ENCODE results near the gene DOCK9. TPM values are rescaled to one million over a fixed set of nuclear protein-coding genes. Genes with fewer than 3 reads are reported as not detected.

Gene DOCK9
- total RNA-seq, 2 donors from 2014 or later: 107 to 117 TPM

- intact Hi-C loops (cut with DNase I): no loop called here
- TF ChIP-seq, protein P1, sequence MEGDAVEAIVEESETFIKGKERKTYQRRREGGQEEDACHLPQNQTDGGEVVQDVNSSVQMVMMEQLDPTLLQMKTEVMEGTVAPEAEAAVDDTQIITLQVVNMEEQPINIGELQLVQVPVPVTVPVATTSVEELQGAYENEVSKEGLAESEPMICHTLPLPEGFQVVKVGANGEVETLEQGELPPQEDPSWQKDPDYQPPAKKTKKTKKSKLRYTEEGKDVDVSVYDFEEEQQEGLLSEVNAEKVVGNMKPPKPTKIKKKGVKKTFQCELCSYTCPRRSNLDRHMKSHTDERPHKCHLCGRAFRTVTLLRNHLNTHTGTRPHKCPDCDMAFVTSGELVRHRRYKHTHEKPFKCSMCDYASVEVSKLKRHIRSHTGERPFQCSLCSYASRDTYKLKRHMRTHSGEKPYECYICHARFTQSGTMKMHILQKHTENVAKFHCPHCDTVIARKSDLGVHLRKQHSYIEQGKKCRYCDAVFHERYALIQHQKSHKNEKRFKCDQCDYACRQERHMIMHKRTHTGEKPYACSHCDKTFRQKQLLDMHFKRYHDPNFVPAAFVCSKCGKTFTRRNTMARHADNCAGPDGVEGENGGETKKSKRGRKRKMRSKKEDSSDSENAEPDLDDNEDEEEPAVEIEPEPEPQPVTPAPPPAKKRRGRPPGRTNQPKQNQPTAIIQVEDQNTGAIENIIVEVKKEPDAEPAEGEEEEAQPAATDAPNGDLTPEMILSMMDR (IDR thresholded peaks at IDR 0.05): no peak
- TF ChIP-seq POLR2AphosphoS5 (IDR thresholded peaks at IDR 0.05) (no peak), POLR2A (IDR thresholded peaks at IDR 0.05) (no peak)
- Histone ChIP-seq H3K27ac (no peak overlapping the region), H3K27me3 (replicated peaks; ENCODE audit: insufficient read depth) (no peaks in the 10 kb centered on the region), H3K9me3 (no peaks in the 10 kb centered on the region), H3K4me1 (replicated peaks) (no peaks in the 10 kb centered on the region), H3K4me3 (no peak overlapping the region), H3K36me3 (no peaks in the 10 kb centered on the region)
- 87% methylated on average over 15 of the region's 15 CpGs for WGBS
- DNase-seq (ENCODE audit: low spot score): no peak
Observed at GRCh38 chr13:98775386-98775785, 202.5 kb downstream of the DOCK9 start.

DNA sequence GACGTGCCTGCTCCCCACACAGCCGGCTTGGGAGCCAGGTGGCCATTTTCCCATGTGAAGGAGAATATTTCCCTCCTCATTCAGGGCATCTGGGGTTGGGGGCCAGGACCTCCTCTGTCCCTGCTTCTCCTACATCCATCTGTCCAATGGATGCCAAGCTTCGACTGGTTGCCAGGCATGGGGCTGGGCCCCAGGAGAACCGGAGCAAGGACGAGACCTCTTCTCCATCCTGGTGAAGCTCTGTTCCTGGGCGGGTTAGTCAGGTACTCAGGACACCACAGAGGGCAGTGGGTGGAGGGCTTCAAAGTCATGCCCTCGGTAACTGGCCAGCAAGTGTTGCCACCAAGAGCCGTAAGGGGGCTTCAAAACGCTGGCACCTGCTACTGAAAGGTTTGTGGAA is 203.1 kb downstream of the DOCK9 start:
- no peaks in the 10 kb centered on the region for H3K36me3 ChIP-seq
- no peaks in the 10 kb centered on the region for H3K9me3 ChIP-seq
- H3K4me1 ChIP-seq (replicated peaks): no peaks in the 10 kb centered on the region
- H3K4me3 ChIP-seq: no peak overlapping the region
- TF ChIP-seq, protein P1 (IDR thresholded peaks at IDR 0.05): no peak
- TF ChIP-seq POLR2AphosphoS5 (IDR thresholded peaks at IDR 0.05): no peak
- no peak for DNase-seq (ENCODE audit: low spot score)
- 91% methylated on average over 9 of the region's 9 CpGs for WGBS
- no peaks in the 10 kb centered on the region for H3K27me3 ChIP-seq (replicated peaks; ENCODE audit: insufficient read depth)
- H3K27ac ChIP-seq: no peak overlapping the region
- intact Hi-C loops (cut with DNase I): no loop called here

GRCh38 chr13:98773921-98774320 is 203.9 kb downstream of the DOCK9 start:
- intact Hi-C loops (cut with DNase I): no loop called here
- no peak for DNase-seq (ENCODE audit: low spot score)
- TF ChIP-seq POLR2AphosphoS5 (IDR thresholded peaks at IDR 0.05) (no peak), POLR2A (IDR thresholded peaks at IDR 0.05) (no peak)
- TF ChIP-seq, protein P1 (IDR thresholded peaks at IDR 0.05): no peak
- Histone ChIP-seq H3K9me3 (no peaks in the 10 kb centered on the region), H3K36me3 (no peaks in the 10 kb centered on the region), H3K4me3 (no peak overlapping the region), H3K27me3 (replicated peaks; ENCODE audit: insufficient read depth) (no peaks in the 10 kb centered on the region), H3K4me1 (replicated peaks) (no peaks in the 10 kb centered on the region), H3K27ac (no peak overlapping the region)
- WGBS: 91% methylated on average over 16 of the region's 20 CpGs

- Histone ChIP-seq H3K27me3 (replicated peaks; ENCODE audit: insufficient read depth) (no peaks in the 10 kb centered on the region), H3K4me1 (replicated peaks) (no peaks in the 10 kb centered on the region), H3K9me3 (no peaks in the 10 kb centered on the region), H3K36me3 (no peaks in the 10 kb centered on the region), H3K4me3 (no peak overlapping the region), H3K27ac (no peak overlapping the region)
- TF ChIP-seq, protein P1 (IDR thresholded peaks at IDR 0.05): no peak
- TF ChIP-seq POLR2AphosphoS5 (IDR thresholded peaks at IDR 0.05) (no peak), POLR2A (IDR thresholded peaks at IDR 0.05) (no peak)
- no peak for DNase-seq (ENCODE audit: low spot score)
- 88% methylated on average over 12 of the region's 12 CpGs for WGBS
- intact Hi-C loops (cut with DNase I): no loop called here
Observed at GRCh38 chr13:98772794-98773452, 204.9 kb downstream of the DOCK9 start.

Data from prostate gland (tissue), 2 donors.